Measurements from ENCODE around the gene MTHFD1L. TPM values are rescaled to one million over a fixed set of nuclear protein-coding genes. Genes with fewer than 3 reads are reported as not detected.

The MTHFD1L gene
- total and polyA plus RNA-seq, 9 of the 15 experiments (the other 6 are each of a cell fraction or from before 2014, with no cell fraction given), result 20.9 to 128 (median 61.0) TPM

DNA sequence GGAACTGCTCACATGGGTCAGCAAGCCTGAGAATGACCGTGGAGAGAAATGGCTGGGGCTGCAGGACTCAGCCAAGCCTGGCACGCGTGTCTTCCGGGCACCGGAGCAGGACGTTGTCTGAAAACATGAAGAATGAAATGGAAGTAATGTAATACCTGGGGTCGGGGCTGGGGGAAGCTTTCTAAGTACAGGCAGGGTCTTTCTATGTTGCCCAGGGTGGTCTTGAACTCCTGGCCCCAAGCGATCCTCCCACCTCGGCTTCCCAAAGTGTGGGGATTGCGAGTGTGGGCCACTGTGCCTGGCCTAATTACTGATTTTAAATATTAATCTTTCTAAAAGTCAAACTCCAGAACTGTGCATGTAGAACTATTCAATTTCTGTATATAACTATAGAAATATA lies 218.8 kb downstream of the MTHFD1L start:
- intact Hi-C loops (cut with micrococcal nuclease), result no loop called here
- Histone ChIP-seq H3K36me3 (ENCODE audit: control insufficient read depth, insufficient read depth, low read length) (0 out of 3 replicates have a peak, but pooled peaks cover 5% of the 10 kb centered on the region), H3K9me1 (ENCODE audit: control insufficient read depth, insufficient read depth, low read length) (no peaks in the 10 kb centered on the region), H2AFZ (ENCODE audit: low read depth, low read length) (no peak overlapping the region), H3K4me2 (ENCODE audit: insufficient read depth, low read length) (no peak overlapping the region), H3K27me3 (ENCODE audit: control insufficient read depth in 2 of 2, insufficient read depth in 2 of 2, low read length in 2 of 2) (no peaks in the 10 kb centered on the region), H4K20me1 (replicated peaks; ENCODE audit: control insufficient read depth, insufficient read depth, low read length) (no peaks in the 10 kb centered on the region), H3K4me1 (replicated peaks in 1 of 2; ENCODE audit: control insufficient read depth in 2 of 2, insufficient read depth in 2 of 2, low read length in 2 of 2) (peaks cover 10 to 12% of the 10 kb centered on the region in 2 experiments; a peak in 3 of 5 replicates), H3K79me2 (ENCODE audit: control insufficient read depth, insufficient read depth, low read length) (no peaks in the 10 kb centered on the region), H3K27ac (ENCODE audit: extremely low read depth, low read depth, low read length) (no peak overlapping the region), H3K4me3 (no peak overlapping the region), H3K9me3 (replicated peaks; ENCODE audit: control insufficient read depth, insufficient read depth, low read depth, low read length) (no peaks in the 10 kb centered on the region), H3K9ac (ENCODE audit: insufficient read depth in 1 of 2, low read depth in 2 of 2, low read length in 2 of 2) (no peak overlapping the region)
- ChIA-PET CTCF (ENCODE audit: low intra/inter-chr PET ratio) (no interaction called here), POLR2A (no interaction called here)
- FAIRE-seq, result no peak
- WGBS (ENCODE audit: insufficient coverage, low coverage, missing lambda C conversion rate), result 94% methylated on average over 10 of the region's 10 CpGs
- no TSS peak for BruUV-seq (replicated peaks)
- no peak for DNase-seq (ENCODE audit: extremely low read depth in 1 of 4, low spot score in 3 of 4)
- no peak for ATAC-seq
- in situ Hi-C loops (cut with MboI), result no loop called here
- TF ChIP-seq, protein P1, sequence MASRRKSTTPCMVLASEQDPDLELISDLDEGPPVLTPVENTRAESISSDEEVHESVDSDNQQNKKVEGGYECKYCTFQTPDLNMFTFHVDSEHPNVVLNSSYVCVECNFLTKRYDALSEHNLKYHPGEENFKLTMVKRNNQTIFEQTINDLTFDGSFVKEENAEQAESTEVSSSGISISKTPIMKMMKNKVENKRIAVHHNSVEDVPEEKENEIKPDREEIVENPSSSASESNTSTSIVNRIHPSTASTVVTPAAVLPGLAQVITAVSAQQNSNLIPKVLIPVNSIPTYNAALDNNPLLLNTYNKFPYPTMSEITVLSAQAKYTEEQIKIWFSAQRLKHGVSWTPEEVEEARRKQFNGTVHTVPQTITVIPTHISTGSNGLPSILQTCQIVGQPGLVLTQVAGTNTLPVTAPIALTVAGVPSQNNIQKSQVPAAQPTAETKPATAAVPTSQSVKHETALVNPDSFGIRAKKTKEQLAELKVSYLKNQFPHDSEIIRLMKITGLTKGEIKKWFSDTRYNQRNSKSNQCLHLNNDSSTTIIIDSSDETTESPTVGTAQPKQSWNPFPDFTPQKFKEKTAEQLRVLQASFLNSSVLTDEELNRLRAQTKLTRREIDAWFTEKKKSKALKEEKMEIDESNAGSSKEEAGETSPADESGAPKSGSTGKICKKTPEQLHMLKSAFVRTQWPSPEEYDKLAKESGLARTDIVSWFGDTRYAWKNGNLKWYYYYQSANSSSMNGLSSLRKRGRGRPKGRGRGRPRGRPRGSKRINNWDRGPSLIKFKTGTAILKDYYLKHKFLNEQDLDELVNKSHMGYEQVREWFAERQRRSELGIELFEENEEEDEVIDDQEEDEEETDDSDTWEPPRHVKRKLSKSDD (conservative IDR thresholded peaks at IDR 0.05; ENCODE audit: low read length), result no peak
- TF ChIP-seq RFX5 (IDR thresholded peaks at IDR 0.05; ENCODE audit: low read depth, low read length) (no peak), ZNF24 (IDR thresholded peaks at IDR 0.05) (no peak), HDAC3 (IDR thresholded peaks at IDR 0.05; ENCODE audit: borderline replicate concordance, partially characterized antibody) (no peak), SNRNP70 (optimal IDR thresholded peaks at IDR 0.05; ENCODE audit: low read depth, low read length) (no peak), ZNF586 (CRISPR knock-in tag; conservative IDR thresholded peaks at IDR 0.05) (no peak), NR2C2 (CRISPR knock-in tag; IDR thresholded peaks at IDR 0.05) (no peak), NR2C2 (tag; IDR thresholded peaks at IDR 0.05) (no peak)
- TF ChIP-seq, protein P2, sequence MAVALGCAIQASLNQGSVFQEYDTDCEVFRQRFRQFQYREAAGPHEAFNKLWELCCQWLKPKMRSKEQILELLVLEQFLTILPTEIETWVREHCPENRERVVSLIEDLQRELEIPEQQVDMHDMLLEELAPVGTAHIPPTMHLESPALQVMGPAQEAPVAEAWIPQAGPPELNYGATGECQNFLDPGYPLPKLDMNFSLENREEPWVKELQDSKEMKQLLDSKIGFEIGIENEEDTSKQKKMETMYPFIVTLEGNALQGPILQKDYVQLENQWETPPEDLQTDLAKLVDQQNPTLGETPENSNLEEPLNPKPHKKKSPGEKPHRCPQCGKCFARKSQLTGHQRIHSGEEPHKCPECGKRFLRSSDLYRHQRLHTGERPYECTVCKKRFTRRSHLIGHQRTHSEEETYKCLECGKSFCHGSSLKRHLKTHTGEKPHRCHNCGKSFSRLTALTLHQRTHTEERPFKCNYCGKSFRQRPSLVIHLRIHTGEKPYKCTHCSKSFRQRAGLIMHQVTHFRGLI (CRISPR knock-in tag; IDR thresholded peaks at IDR 0.05), result no peak
- TF ChIP-seq, protein P3, sequence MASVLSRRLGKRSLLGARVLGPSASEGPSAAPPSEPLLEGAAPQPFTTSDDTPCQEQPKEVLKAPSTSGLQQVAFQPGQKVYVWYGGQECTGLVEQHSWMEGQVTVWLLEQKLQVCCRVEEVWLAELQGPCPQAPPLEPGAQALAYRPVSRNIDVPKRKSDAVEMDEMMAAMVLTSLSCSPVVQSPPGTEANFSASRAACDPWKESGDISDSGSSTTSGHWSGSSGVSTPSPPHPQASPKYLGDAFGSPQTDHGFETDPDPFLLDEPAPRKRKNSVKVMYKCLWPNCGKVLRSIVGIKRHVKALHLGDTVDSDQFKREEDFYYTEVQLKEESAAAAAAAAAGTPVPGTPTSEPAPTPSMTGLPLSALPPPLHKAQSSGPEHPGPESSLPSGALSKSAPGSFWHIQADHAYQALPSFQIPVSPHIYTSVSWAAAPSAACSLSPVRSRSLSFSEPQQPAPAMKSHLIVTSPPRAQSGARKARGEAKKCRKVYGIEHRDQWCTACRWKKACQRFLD (CRISPR knock-in tag; IDR thresholded peaks at IDR 0.05), result no peak
- TF ChIP-seq, protein P4, sequence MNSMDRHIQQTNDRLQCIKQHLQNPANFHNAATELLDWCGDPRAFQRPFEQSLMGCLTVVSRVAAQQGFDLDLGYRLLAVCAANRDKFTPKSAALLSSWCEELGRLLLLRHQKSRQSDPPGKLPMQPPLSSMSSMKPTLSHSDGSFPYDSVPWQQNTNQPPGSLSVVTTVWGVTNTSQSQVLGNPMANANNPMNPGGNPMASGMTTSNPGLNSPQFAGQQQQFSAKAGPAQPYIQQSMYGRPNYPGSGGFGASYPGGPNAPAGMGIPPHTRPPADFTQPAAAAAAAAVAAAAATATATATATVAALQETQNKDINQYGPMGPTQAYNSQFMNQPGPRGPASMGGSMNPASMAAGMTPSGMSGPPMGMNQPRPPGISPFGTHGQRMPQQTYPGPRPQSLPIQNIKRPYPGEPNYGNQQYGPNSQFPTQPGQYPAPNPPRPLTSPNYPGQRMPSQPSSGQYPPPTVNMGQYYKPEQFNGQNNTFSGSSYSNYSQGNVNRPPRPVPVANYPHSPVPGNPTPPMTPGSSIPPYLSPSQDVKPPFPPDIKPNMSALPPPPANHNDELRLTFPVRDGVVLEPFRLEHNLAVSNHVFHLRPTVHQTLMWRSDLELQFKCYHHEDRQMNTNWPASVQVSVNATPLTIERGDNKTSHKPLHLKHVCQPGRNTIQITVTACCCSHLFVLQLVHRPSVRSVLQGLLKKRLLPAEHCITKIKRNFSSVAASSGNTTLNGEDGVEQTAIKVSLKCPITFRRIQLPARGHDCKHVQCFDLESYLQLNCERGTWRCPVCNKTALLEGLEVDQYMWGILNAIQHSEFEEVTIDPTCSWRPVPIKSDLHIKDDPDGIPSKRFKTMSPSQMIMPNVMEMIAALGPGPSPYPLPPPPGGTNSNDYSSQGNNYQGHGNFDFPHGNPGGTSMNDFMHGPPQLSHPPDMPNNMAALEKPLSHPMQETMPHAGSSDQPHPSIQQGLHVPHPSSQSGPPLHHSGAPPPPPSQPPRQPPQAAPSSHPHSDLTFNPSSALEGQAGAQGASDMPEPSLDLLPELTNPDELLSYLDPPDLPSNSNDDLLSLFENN (IDR thresholded peaks at IDR 0.05; ENCODE audit: low read depth in 2 of 2, low read length in 2 of 2), result no peak
- TF ChIP-seq, protein P5, sequence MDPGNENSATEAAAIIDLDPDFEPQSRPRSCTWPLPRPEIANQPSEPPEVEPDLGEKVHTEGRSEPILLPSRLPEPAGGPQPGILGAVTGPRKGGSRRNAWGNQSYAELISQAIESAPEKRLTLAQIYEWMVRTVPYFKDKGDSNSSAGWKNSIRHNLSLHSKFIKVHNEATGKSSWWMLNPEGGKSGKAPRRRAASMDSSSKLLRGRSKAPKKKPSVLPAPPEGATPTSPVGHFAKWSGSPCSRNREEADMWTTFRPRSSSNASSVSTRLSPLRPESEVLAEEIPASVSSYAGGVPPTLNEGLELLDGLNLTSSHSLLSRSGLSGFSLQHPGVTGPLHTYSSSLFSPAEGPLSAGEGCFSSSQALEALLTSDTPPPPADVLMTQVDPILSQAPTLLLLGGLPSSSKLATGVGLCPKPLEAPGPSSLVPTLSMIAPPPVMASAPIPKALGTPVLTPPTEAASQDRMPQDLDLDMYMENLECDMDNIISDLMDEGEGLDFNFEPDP (CRISPR knock-in tag; IDR thresholded peaks at IDR 0.05), result no peak

Measured in K562 (cell line).